ENCODE measurements around the gene TACR1.
A peak's percentile ranks its signal among the peaks of the same experiment; 100 is the strongest.
"Not testable (repeated sequence)": the region's sequence is repeated elsewhere in the genome, so short reads cannot be mapped to it uniquely, and the experiment has no call there.

TACR1 gene

DNA sequence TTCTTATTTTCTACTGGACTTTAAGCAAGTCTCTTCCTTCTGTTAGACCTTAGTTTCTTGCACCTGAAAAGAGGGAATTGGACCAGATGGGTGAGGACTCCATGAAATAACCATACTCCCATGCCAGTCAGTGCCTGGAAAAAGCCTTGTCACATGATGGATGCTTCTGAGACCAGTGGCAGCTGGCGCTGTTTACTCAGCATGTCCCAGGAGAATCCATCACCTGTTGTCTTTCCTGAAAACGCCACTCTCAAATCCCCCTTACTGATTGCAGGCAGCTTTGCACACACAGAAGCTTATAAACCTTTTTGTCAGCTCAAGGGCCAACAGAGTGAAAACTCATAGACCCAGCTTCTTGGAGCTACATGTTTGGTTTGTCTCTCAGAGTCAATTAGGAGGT, 123.2 kb downstream of the TACR1 start:
- DNase-seq, result peak; percentile 88

- no peak for DNase-seq
Measured at GRCh38 chr2:75074708-75075107, 124.6 kb downstream of the TACR1 start.

GRCh38 chr2:75074228-75074627, 125.1 kb downstream of the TACR1 start:
- no peak for DNase-seq

DNA sequence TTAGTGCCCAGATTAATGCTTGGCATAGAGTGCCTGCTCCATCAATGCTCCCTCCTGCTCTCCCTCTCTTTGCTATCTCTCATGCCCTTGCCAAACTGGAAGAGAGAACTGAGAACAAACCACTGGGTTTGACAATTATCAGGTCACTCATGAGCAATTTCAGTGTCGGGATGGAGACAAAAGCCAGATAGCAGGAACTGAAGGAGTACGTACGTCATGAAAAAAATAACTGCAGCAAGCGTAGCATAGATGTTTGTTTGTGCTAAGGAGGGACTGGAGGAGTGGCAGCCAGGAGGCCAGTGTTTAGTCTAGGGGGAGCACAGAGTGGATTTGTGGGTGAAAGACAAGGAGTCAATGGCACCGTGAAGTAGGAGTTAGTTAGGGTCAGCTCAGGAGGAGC, 127.6 kb downstream of the TACR1 start:
- no peak for DNase-seq

GRCh38 chr2:75068546-75068945, 130.8 kb downstream of the TACR1 start:
- DNase-seq, result no peak

- no peak for DNase-seq
Measured at GRCh38 chr2:75067506-75067905, 131.8 kb downstream of the TACR1 start.

- DNase-seq, result no peak
Measured at GRCh38 chr2:75066121-75066902, 133.0 kb downstream of the TACR1 start.

- DNase-seq, result no peak
Measured at GRCh38 chr2:75065402-75066008, 133.8 kb downstream of the TACR1 start.

GRCh38 chr2:75064691-75065396, 134.5 kb downstream of the TACR1 start:
- peak; percentile 5 for DNase-seq

DNA sequence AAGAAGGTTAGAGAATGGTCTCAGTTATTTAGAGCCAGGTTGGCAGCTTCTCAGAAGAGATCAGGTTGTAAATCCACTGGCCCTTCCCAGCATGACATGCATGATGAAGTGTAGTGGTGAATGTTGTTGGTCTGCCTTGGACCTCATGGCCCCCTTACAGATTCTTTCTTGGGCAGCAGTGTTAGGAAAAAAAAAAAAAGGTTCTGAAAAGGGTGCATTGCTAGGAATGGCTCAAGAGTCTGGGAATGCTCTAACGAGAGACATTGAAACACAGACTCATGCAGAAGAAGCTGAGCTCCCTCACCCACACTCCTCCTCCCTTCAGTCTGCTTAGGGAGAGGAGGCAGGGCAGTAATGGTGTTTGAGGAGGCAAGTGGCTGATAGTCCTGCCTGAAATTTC, 135.4 kb downstream of the TACR1 start:
- no peak for DNase-seq

DNA sequence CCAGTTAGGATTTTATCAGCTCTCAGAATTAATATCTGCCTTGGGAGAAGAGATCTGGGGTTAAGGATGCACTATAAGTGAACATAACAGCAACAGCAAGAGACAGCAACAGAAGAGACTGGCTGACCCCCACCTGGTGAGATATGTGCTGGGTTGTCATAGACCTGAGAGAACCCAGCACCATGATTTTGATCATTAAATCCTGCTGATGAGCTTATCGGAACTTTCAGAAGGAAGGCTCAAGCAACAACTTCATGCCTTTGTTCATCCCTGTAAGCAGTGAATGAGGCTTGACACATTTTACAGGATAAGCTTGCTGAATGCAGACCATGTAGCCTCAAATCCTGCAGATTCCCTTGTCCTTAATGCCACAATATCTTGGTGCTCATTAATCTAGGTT, 140.9 kb downstream of the TACR1 start:
- no peak for DNase-seq

GRCh38 chr2:75057150-75057549, 142.2 kb downstream of the TACR1 start:
- DNase-seq, result not testable (repeated sequence)

- no peak for DNase-seq
Measured at GRCh38 chr2:75055820-75056675, 143.3 kb downstream of the TACR1 start.

GRCh38 chr2:75055142-75055819, 144.0 kb downstream of the TACR1 start:
- peak; percentile 3 for DNase-seq

- no peak for DNase-seq
Measured at GRCh38 chr2:75054296-75054695, 145.0 kb downstream of the TACR1 start.

DNA sequence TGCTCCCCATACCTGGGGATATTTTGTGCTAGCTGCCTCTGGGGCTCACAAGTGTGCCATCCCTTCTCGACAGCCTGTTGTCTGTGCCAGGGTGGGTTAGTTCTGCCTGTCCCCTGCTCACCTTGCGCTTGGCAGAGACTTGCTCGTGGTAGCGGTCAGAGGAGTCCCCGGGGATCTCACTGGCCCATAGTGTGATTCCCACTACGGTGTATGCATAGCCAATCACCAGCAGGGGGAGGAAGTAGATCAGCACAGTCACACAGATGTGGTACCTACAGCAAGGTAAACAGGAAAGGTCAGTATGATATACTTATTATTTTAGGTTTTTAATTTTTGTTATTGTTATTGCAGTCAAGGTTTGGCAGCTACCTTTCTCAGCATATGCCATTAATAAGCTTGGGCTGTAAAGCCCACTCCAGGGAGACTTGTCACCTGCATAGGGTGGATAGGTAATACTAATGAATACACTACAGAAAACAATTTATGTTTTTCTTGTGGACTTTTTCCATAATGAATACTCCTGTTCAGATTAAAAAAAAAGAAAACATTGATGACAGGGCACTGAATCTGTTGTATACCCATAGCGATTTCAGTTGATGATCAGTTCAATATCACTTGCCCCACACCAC, 145.7 kb downstream of the TACR1 start:
- DNase-seq, result peak; percentile 9

- no peak for DNase-seq
Measured at GRCh38 chr2:75047992-75048625, 151.2 kb downstream of the TACR1 start.

DNA sequence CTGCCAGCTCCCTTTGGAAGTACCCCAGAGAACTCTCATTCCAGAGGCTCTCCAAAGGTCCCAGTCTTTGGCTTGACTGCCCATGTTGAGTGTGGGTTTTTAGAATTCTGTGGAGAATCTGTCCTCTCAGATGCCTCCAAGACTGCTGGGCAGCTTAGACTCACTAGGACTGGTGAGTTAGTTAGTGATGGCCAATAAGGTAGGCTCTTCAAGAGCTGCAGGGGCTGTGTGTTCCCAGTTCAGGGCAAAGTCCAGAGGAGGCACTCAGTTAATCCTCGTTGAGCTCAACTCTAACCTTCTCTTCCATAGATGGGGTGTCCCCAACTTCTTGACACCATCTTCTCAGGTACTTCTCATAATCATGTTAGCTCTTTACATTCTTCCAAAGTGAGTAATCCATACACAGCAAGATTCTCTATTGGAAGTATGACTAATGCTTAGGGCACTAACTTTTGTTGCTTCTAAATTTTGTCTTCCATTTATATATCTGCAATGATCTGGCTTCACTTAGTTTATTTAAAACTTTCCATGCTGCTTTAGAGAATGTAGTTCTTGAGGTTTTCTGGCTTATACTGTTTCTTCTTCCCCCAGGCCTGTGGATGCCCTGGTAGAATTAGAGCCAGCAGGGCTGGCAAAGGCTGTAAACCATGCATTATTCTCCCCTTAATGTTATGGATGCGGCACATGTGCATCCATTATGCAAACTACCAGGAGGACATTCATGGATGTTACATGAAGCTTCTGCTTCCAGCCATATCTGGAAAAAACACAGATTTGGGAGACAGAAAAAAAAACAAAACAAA, 151.9 kb downstream of the TACR1 start:
- no peak for DNase-seq

GRCh38 chr2:75045526-75046050, 153.7 kb downstream of the TACR1 start:
- no peak for DNase-seq

DNA sequence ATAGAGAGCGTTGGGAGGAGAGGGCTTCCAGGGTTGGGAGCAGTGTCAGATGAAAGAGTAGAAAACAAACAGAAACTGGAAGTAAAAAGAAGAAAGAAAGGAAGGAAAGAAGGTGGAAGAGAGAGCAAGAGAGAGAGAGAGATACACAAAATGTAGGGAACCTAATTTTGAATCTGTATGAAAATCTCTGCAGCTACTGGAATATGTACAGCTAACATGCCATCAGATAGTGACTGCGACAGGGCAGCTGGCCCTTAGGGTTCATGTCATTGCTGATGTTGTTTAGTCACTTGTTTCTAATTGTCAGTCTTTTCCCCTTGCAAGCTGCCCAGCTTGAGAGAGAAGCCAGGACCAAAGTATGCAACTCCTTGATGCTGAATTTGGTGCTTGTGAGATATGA, 155.0 kb downstream of the TACR1 start:
- DNase-seq, result no peak

Measured in NCI-H2107 (cell line).